ENCODE data around the gene HMCN2. TPM values are rescaled to one million over a fixed set of nuclear protein-coding genes. Genes with fewer than 3 reads are reported as not detected.

Gene HMCN2
- total RNA-seq, 1 experiment from 2014 or later: 8.6 TPM

GRCh38 chr9:130430734-130431535 lies 165.4 kb downstream of the HMCN2 start:
- peaks cover 0 to 5% (median 2%) of the 10 kb centered on the region in 3 experiments; a peak in 2 of 7 replicates for H3K36me3 Mint-ChIP-seq (ENCODE audit: insufficient read depth in 1 of 3, low read depth in 3 of 3)
- no peaks in the 10 kb centered on the region for H3K9me3 ChIP-seq (ENCODE audit: control insufficient read depth, low read depth, low read length)
- no peak overlapping the region for H2AK5ac ChIP-seq (ENCODE audit: insufficient read length, low read length)
- no peak overlapping the region for H2BK12ac ChIP-seq (ENCODE audit: insufficient read length, low read depth, low read length)
- H3K18ac ChIP-seq (ENCODE audit: insufficient read length, low read depth, low read length): no peak overlapping the region
- peaks cover 43% of the 10 kb centered on the region for H3K27me3 Mint-ChIP-seq (ENCODE audit: low read depth)
- no peak overlapping the region for H3K27ac Mint-ChIP-seq
- H3K4me1 ChIP-seq (ENCODE audit: insufficient read depth, low read length): no peaks in the 10 kb centered on the region
- no peak overlapping the region for H3K56ac ChIP-seq (ENCODE audit: insufficient read length, low read depth, low read length)
- no peak for TF ChIP-seq CTCF (conservative IDR thresholded peaks at IDR 0.05)
- H4K20me1 ChIP-seq (ENCODE audit: control insufficient read depth, insufficient read depth, insufficient read length): no peaks in the 10 kb centered on the region
- H3K4me3 Mint-ChIP-seq: no peak overlapping the region; a peak in 1 of 5 replicates
- H4K5ac ChIP-seq (ENCODE audit: insufficient read length, low read depth, low read length): no peak overlapping the region
- no peak for DNase-seq
- no peak overlapping the region for H2BK5ac ChIP-seq (ENCODE audit: insufficient read length, low read length)
- no peak overlapping the region for H3T11ph ChIP-seq (ENCODE audit: low read length)
- no peak overlapping the region for H3K4me2 ChIP-seq (ENCODE audit: insufficient read depth, insufficient read length, low read length)
- H3K4me1 Mint-ChIP-seq: peaks cover 12 to 16% of the 10 kb centered on the region in 2 experiments
- no peak overlapping the region for H4K91ac ChIP-seq (ENCODE audit: insufficient read length, low read depth, low read length)
- H3K4ac ChIP-seq (ENCODE audit: low read depth, low read length): no peak overlapping the region
- H2AFZ ChIP-seq (ENCODE audit: low read length): no peak overlapping the region
- H3K23ac ChIP-seq (ENCODE audit: insufficient read length, low read depth, low read length): no peak overlapping the region
- H4K8ac ChIP-seq (replicated peaks; ENCODE audit: insufficient read length, low read depth, low read length): no peak overlapping the region
- H3K14ac ChIP-seq (ENCODE audit: insufficient read depth, low read length): no peak overlapping the region
- WGBS (ENCODE audit: extremely low coverage, insufficient read length, low lambda C conversion rate): no CpG with 5 or more reads among the region's 22 CpGs
- no peaks in the 10 kb centered on the region; the same call in 1 of the 2 replicates for H3K27me3 ChIP-seq (ENCODE audit: insufficient read depth, low read length)
- H2BK20ac ChIP-seq (ENCODE audit: low read depth, low read length, poor library complexity, severe bottlenecking): no peak overlapping the region
- no peak overlapping the region for H3K9ac ChIP-seq (ENCODE audit: extremely low read depth, insufficient read length, low read length)
- H2BK120ac ChIP-seq (ENCODE audit: low read depth, low read length, poor library complexity, severe bottlenecking): no peak overlapping the region
- no peaks in the 10 kb centered on the region; a peak in 1 of 5 replicates for H3K9me3 Mint-ChIP-seq
- H3K23me2 ChIP-seq (ENCODE audit: insufficient read length, low read depth, low read length, poor library complexity, severe bottlenecking): peaks cover 4% of the 10 kb centered on the region
- H3K79me2 ChIP-seq (ENCODE audit: insufficient read depth, low read length): no peaks in the 10 kb centered on the region
- no peaks in the 10 kb centered on the region for H3K79me1 ChIP-seq (ENCODE audit: insufficient read depth, low read depth, low read length, poor library complexity, severe bottlenecking)
- no peak overlapping the region for H3K27ac ChIP-seq (ENCODE audit: insufficient read length, low read depth, low read length)
- H2BK15ac ChIP-seq (ENCODE audit: low read depth, low read length): no peak overlapping the region

Measured in H9 (cell line).